ENCODE data around the gene CLDN1.

CLDN1 gene

DNA sequence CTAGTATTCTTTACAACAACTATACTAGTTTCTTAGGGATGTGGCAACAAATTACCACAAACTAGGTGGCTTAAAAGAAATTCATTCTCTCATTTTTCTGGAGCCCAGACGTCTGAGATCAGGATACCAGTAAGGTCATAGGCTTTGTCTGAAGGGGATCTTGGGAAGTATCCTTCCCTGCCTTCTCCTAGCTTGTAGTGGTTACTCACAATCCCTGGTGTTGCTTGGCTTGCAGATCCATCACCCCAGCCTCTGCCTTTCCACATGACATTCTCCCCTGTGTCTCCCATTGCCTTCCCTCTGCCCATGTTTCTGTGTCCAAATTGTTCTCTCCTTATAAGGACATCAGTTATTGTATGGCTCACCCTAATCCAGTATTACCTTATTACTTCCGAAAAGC, 24.3 kb upstream of the CLDN1 start:
- H3K9ac ChIP-seq (ENCODE audit: low read depth, low read length, poor library complexity, severe bottlenecking), result no peak overlapping the region

DNA sequence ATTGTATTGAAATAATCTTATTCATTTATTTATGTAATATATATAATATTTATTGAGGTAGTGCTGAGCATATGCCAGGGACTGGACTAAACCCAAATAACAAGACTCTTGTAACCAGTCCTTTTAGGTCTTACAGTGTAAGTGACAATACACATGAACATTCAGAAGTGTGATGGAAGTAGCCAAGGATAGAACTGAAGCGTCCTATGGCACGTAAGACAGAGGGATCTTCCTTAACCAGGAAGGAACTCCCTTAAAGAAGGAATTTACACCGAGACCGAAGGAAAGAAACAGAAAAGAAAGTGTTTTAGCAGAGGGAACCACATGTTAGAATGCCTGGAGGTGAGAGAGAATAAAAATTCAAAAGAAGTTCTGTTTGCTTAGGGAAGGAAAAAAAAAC, 23.6 kb upstream of the CLDN1 start:
- H3F3A ChIP-seq (ENCODE audit: low read depth), result no peaks in the 10 kb centered on the region
- no peaks in the 10 kb centered on the region for H3K79me2 ChIP-seq (ENCODE audit: insufficient read depth, low read length)
- no peak for TF ChIP-seq EZH2phosphoT487 (IDR thresholded peaks at IDR 0.05; ENCODE audit: borderline replicate concordance)
- TF ChIP-seq, protein P1, sequence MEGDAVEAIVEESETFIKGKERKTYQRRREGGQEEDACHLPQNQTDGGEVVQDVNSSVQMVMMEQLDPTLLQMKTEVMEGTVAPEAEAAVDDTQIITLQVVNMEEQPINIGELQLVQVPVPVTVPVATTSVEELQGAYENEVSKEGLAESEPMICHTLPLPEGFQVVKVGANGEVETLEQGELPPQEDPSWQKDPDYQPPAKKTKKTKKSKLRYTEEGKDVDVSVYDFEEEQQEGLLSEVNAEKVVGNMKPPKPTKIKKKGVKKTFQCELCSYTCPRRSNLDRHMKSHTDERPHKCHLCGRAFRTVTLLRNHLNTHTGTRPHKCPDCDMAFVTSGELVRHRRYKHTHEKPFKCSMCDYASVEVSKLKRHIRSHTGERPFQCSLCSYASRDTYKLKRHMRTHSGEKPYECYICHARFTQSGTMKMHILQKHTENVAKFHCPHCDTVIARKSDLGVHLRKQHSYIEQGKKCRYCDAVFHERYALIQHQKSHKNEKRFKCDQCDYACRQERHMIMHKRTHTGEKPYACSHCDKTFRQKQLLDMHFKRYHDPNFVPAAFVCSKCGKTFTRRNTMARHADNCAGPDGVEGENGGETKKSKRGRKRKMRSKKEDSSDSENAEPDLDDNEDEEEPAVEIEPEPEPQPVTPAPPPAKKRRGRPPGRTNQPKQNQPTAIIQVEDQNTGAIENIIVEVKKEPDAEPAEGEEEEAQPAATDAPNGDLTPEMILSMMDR (conservative IDR thresholded peaks at IDR 0.05; ENCODE audit: low read length), result no peak
- no peaks in the 10 kb centered on the region for H3K9me3 ChIP-seq (ENCODE audit: insufficient read depth, low read depth, low read length)
- H3K4me2 ChIP-seq (ENCODE audit: low read depth, low read length, poor library complexity, severe bottlenecking), result no peak overlapping the region
- H3K36me3 ChIP-seq (ENCODE audit: insufficient read depth, low read length), result no peaks in the 10 kb centered on the region
- no peak overlapping the region for H3K9ac ChIP-seq (ENCODE audit: low read depth, low read length, poor library complexity, severe bottlenecking)
- H3K4me1 ChIP-seq (ENCODE audit: insufficient read depth, low read length, poor library complexity, severe bottlenecking), result no peaks in the 10 kb centered on the region
- no peak overlapping the region for H2AFZ ChIP-seq (ENCODE audit: low read length)
- no peaks in the 10 kb centered on the region for H3K27me3 ChIP-seq (ENCODE audit: insufficient read depth, low read length, poor library complexity, severe bottlenecking)
- H3K4me3 ChIP-seq (ENCODE audit: low read length, poor library complexity, severe bottlenecking), result no peak overlapping the region
- H4K20me1 ChIP-seq (ENCODE audit: insufficient read depth, low read length, poor library complexity, severe bottlenecking), result no peaks in the 10 kb centered on the region
- H3K9me2 ChIP-seq (replicated peaks; ENCODE audit: low read depth, low read length), result no peaks in the 10 kb centered on the region

More for the DNA sequence above, 24.3 kb upstream of the CLDN1 start:
- H3K4me1 ChIP-seq (ENCODE audit: insufficient read depth, low read length, poor library complexity, severe bottlenecking), result no peaks in the 10 kb centered on the region
- no peaks in the 10 kb centered on the region for H3K27me3 ChIP-seq (ENCODE audit: insufficient read depth, low read length, poor library complexity, severe bottlenecking)
- H3K9me2 ChIP-seq (replicated peaks; ENCODE audit: low read depth, low read length), result no peaks in the 10 kb centered on the region
- no peaks in the 10 kb centered on the region for H3F3A ChIP-seq (ENCODE audit: low read depth)
- H2AFZ ChIP-seq (ENCODE audit: low read length), result no peak overlapping the region
- no peaks in the 10 kb centered on the region for H3K9me3 ChIP-seq (ENCODE audit: insufficient read depth, low read depth, low read length)
- H3K79me2 ChIP-seq (ENCODE audit: insufficient read depth, low read length), result no peaks in the 10 kb centered on the region
- TF ChIP-seq, protein P1 (conservative IDR thresholded peaks at IDR 0.05; ENCODE audit: low read length), result no peak
- TF ChIP-seq EZH2phosphoT487 (IDR thresholded peaks at IDR 0.05; ENCODE audit: borderline replicate concordance), result no peak
- no peak overlapping the region for H3K4me3 ChIP-seq (ENCODE audit: low read length, poor library complexity, severe bottlenecking)
- H3K4me2 ChIP-seq (ENCODE audit: low read depth, low read length, poor library complexity, severe bottlenecking), result no peak overlapping the region
- no peaks in the 10 kb centered on the region for H4K20me1 ChIP-seq (ENCODE audit: insufficient read depth, low read length, poor library complexity, severe bottlenecking)
- H3K36me3 ChIP-seq (ENCODE audit: insufficient read depth, low read length), result no peaks in the 10 kb centered on the region

DNA sequence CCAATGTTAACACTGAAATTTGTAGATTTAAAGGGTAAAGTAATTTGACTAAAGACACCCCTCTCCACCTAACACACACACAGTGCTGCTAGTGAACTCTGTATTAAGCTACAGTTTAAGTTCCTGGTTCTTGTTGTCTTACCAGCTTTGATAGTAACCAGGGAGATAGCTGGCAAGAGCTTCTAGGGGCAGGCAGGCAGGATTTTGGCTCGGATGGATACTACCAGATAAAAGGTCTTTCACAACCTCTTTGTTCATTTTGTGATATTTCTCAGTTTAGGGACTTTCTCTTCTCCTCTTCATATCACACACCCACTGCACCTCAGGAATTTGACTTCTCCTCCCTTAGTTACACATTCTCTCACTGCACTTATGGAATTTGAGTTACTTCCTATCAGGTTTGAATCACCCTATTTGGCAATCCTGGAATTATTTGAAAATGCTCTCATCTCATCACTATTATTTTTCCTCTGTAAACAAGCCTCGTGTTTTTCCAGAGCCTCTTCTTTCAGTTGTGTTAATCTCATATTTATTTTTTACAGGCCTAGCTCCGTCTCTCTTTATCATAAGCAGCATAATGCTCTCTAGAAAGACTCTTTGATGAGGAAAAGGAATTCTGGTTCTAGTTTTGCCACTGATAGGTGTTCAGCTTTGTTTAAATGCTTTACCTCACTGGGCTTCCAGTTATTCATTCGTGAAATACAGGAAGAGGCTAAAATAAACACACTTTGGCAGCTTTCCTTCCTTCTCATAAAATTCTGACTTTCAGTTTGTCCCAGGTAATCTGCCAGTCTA, 23.0 kb upstream of the CLDN1 start:
- Histone ChIP-seq H3K79me2 (ENCODE audit: insufficient read depth, low read length) (no peaks in the 10 kb centered on the region), H2AFZ (ENCODE audit: low read length) (peak overlapping the region; percentile 45; the same call in 1 of the 2 replicates), H3K4me2 (ENCODE audit: low read depth, low read length, poor library complexity, severe bottlenecking) (no peak overlapping the region), H3K9me2 (replicated peaks; ENCODE audit: low read depth, low read length) (no peaks in the 10 kb centered on the region), H3K27me3 (ENCODE audit: insufficient read depth, low read length, poor library complexity, severe bottlenecking) (no peaks in the 10 kb centered on the region), H4K20me1 (ENCODE audit: insufficient read depth, low read length, poor library complexity, severe bottlenecking) (no peaks in the 10 kb centered on the region), H3K4me1 (ENCODE audit: insufficient read depth, low read length, poor library complexity, severe bottlenecking) (no peaks in the 10 kb centered on the region), H3K9ac (ENCODE audit: low read depth, low read length, poor library complexity, severe bottlenecking) (no peak overlapping the region), H3F3A (ENCODE audit: low read depth) (no peaks in the 10 kb centered on the region), H3K9me3 (ENCODE audit: insufficient read depth, low read depth, low read length) (no peaks in the 10 kb centered on the region), H3K4me3 (ENCODE audit: low read length, poor library complexity, severe bottlenecking) (no peak overlapping the region), H3K36me3 (ENCODE audit: insufficient read depth, low read length) (no peaks in the 10 kb centered on the region)
- no peak for TF ChIP-seq EZH2phosphoT487 (IDR thresholded peaks at IDR 0.05; ENCODE audit: borderline replicate concordance)
- TF ChIP-seq, protein P1 (conservative IDR thresholded peaks at IDR 0.05; ENCODE audit: low read length), result no peak

All from Loucy (cell line).